NCI-H82 treated with DMSO at 0.1 percent for 48 hours (cell line): ENCODE results near the gene MXRA8.
A peak's percentile ranks its signal among the peaks of the same experiment; 100 is the strongest.

Experiments
- DNase-seq: peaks from one replicate; lab custom pipeline; 2025; ENCODE audit not compliant: unreplicated experiment; lab: John Stamatoyannopoulos, UW

The MXRA8 gene

GRCh38 chr1:1336931-1337792 lies 21.2 kb downstream of the MXRA8 start:
- no peak for DNase-seq

GRCh38 chr1:1336446-1336845 lies 21.9 kb downstream of the MXRA8 start:
- DNase-seq = no peak

- DNase-seq = no peak
These were observed 22.5 kb downstream of the MXRA8 start for GRCh38 chr1:1335792-1336248.

- DNase-seq = no peak
These were observed 23.1 kb downstream of the MXRA8 start for GRCh38 chr1:1335283-1335682.

- no peak for DNase-seq
These were observed 23.5 kb downstream of the MXRA8 start for GRCh38 chr1:1334835-1335234.

- DNase-seq = no peak
These were observed 24.7 kb downstream of the MXRA8 start for GRCh38 chr1:1333551-1334241.

- DNase-seq = no peak
These were observed 25.4 kb downstream of the MXRA8 start for GRCh38 chr1:1332774-1333480.

- DNase-seq = no peak
These were observed 26.2 kb downstream of the MXRA8 start for GRCh38 chr1:1332031-1332755.

GRCh38 chr1:1331068-1331965 lies 27.0 kb downstream of the MXRA8 start, which contains the start of gene TAS1R3:
TSS of gene TAS1R3 (plus strand) at chr1:1331280. CDS start at chr1:1331346, 66 bp downstream.
- no peak for DNase-seq

GRCh38 chr1:1330366-1331067 lies 27.8 kb downstream of the MXRA8 start:
- DNase-seq = no peak

GRCh38 chr1:1329304-1330210 lies 28.8 kb downstream of the MXRA8 start:
- DNase-seq = no peak

GRCh38 chr1:1328254-1328653 lies 30.1 kb downstream of the MXRA8 start:
- no peak for DNase-seq

- DNase-seq = no peak
These were observed 31.1 kb downstream of the MXRA8 start for GRCh38 chr1:1327291-1327690.

- no peak for DNase-seq
These were observed 32.2 kb downstream of the MXRA8 start for GRCh38 chr1:1326075-1326605.

GRCh38 chr1:1325288-1326074 lies 32.9 kb downstream of the MXRA8 start:
- no peak for DNase-seq

GRCh38 chr1:1324524-1325287 lies 33.6 kb downstream of the MXRA8 start, which contains the start of the genes CPTP and INTS11:
TSS of gene CPTP (plus strand) at chr1:1324802. CDS start at chr1:1326911, 2,109 bp downstream.
TSS of gene INTS11 (minus strand) at chr1:1324660. CDS start at chr1:1324608, 52 bp downstream.
- DNase-seq = peak; percentile 52
